Measurements from ENCODE around the gene CNP. TPM values are rescaled to one million over a fixed set of nuclear protein-coding genes. Genes with fewer than 3 reads are reported as not detected.
A peak's percentile ranks its signal among the peaks of the same experiment; 100 is the strongest.
"Not testable (repeated sequence)": the region's sequence is repeated elsewhere in the genome, so short reads cannot be mapped to it uniquely, and the experiment has no call there.

CNP gene
- total and polyA plus RNA-seq, 5 experiments from 2014 or later: 27.0 to 34.1 (median 30.6) TPM

DNA sequence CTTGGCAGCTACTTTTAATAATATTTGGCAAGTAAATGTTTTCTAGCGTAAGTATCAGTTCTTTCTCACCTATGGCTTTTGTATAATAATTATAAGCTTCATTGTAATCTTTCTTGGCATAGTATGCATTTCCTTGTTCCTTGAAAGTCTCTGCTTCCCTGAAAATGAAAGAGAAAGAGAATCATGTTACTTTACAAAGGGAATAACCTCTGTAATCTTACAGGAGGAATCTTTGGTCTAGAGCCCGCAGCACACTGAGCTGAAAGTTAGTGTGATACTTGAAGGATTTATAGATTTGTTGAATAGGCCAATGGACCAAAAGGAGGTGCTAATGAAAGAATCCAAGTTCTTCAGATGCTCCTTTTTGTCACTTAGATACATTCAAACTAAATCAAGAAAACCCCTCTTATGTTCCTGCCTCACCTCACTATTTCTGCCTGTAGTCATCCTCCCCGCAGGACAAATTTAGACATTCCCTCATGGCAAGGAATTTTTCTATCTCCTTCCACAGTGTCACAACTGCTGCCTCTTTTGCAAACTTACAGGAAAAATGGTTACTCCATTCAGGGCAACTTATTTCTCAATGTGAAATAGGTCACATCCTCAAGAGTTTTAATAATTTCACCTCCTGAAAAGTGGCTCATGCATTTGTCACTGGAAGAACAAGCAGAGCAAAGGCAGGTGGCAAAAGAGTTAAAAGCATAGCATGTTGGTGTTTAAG lies 34.0 kb downstream of the CNP start:
- Mint-ChIP-seq H3K36me3 (peaks cover 0 to 78% (median 7%) of the 10 kb centered on the region in 3 donors), H3K9me3 (no peaks in the 10 kb centered on the region), H3K4me3 (no peak overlapping the region), H3K27ac (peak overlapping the region in 3 of 10 donors; percentile 21 to 44 (median 27)), H3K4me1 (peaks cover 12 to 28% (median 25%) of the 10 kb centered on the region in 4 donors), H3K27me3 (no peaks in the 10 kb centered on the region)
- DNase-seq (no peak), ATAC-seq (no peak)
- POLR2A ChIA-PET: no interaction called here

DNA sequence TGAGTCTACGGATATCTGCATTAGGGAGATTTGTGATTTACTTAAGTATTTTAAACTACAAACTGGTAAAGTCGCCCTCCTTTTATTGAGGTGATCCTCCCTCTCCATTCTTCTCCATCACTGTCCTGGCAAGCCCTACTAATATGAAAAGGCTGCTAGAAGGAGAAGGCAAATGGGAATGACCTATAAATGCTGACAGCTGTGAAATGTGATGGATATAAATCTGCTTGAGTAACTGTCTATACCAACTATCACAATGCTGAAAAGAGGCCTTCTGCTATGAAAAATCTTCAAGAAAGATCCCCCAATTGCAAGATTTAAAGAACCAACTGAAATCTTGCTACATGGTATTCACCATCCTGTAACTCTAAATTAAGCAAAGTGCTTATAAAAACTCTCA lies 35.1 kb downstream of the CNP start:
- peaks cover 0 to 66% (median 7%) of the 10 kb centered on the region in 3 donors for H3K36me3 Mint-ChIP-seq
- DNase-seq (no peak), ATAC-seq (no peak)
- POLR2A ChIA-PET: no interaction called here
- H3K4me1 Mint-ChIP-seq: peaks cover 9 to 26% (median 22%) of the 10 kb centered on the region in 4 donors
- H3K27ac Mint-ChIP-seq: peak overlapping the region in 2 of 10 donors; percentile 15 to 41
- no peaks in the 10 kb centered on the region for H3K9me3 Mint-ChIP-seq
- H3K4me3 Mint-ChIP-seq: no peak overlapping the region
- H3K27me3 Mint-ChIP-seq: no peaks in the 10 kb centered on the region

DNA sequence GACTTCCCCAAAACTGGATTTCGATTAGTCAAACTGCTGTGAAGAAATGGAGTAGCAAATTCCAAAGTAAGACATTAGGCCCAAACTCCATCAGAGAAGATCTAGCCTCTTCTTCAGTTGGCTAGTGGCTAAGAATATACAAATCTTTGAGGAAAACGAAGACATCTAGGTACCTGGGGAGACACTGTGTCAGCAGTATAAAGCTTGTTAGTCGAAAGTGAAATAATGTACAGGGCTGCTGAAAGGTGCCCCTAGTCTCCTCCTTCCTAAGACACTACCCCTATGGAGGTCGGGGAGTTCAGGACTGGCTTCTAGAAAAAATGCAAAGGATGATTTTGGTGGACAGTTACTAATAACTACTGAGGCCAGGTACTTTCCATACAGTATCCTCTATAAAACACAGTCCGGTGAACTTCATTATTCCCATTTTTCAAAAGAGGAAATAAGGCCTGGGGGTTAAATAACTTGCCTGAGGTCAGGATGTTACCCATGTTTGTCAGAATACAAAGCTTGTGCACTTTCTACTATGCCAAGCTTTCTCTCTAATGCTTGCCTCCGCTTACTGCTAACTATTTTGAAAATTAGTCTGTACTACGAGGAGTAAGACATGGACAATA lies 35.7 kb downstream of the CNP start:
- Mint-ChIP-seq H3K9me3 (no peaks in the 10 kb centered on the region), H3K4me1 (peaks cover 12 to 31% (median 26%) of the 10 kb centered on the region in 4 donors), H3K36me3 (peaks cover 0 to 64% (median 4%) of the 10 kb centered on the region in 3 donors)

DNA sequence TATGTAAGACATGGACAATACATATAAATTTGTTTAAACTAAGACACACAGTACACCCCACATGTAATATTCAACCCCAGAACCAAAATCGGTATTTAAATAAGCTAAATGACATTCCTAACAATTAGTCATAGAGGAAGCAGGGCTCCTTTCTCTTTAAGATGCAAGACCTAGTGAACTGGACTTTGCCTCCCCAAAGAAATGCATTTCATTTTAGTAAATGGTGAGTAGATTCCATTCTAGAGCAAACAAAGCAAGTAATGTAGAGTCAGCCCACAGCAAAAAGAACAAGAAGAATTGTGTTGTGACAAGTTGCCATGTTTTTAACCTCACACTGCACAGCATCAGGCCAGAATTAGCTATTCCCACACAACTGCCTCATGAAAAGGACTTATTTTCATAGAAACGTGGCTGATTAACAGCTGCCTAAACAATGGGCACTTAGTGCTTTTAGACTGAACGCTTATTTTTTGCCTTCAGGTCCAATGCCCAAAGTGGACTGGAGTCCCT lies 36.3 kb downstream of the CNP start:
- H3K36me3 Mint-ChIP-seq: peaks cover 0 to 58% (median 4%) of the 10 kb centered on the region in 3 donors
- no peaks in the 10 kb centered on the region for H3K9me3 Mint-ChIP-seq
- DNase-seq (no peak), ATAC-seq (no peak)
- H3K4me3 Mint-ChIP-seq: no peak overlapping the region
- H3K27me3 Mint-ChIP-seq: no peaks in the 10 kb centered on the region
- POLR2A ChIA-PET: interaction anchor here (0.7 kb wide), 1 partner anchor 13 kb away, joined by 3 read pairs; no protein-coding TSS in a partner anchor
- peak overlapping the region in 1 of 10 donors; percentile 36 for H3K27ac Mint-ChIP-seq
- peaks cover 12 to 31% (median 27%) of the 10 kb centered on the region in 4 donors for H3K4me1 Mint-ChIP-seq

More for the DNA sequence above, 35.7 kb downstream of the CNP start:
- no peak overlapping the region for H3K4me3 Mint-ChIP-seq
- no peak overlapping the region for H3K27ac Mint-ChIP-seq
- no peak for DNase-seq
- POLR2A ChIA-PET: no interaction called here
- no peak for ATAC-seq
- H3K27me3 Mint-ChIP-seq: no peaks in the 10 kb centered on the region

DNA sequence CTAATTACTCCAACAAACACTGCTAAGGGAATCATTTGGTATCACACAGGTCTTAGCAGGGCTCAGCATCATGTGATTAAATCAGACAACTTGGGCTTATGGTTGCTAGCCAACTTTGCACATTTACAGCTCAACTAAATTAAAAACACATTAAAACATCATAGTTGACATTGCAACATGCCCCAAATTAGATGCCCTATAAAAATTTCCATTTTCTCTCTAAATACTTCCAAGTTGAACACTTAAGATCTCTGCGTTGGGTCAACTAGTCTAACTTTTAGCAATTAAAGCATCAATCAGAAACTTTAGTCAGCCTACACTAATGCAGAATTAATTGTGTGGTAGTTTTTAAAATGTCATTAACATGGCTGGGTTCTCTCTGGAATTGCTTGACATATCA lies 38.6 kb downstream of the CNP start:
- POLR2A ChIA-PET: no interaction called here
- H3K36me3 Mint-ChIP-seq: peaks cover 0 to 43% (median 3%) of the 10 kb centered on the region in 3 donors
- H3K9me3 Mint-ChIP-seq: no peaks in the 10 kb centered on the region
- H3K4me3 Mint-ChIP-seq: no peak overlapping the region
- peaks cover 14 to 44% (median 40%) of the 10 kb centered on the region in 4 donors for H3K4me1 Mint-ChIP-seq
- DNase-seq (no peak), ATAC-seq (no peak)
- H3K27me3 Mint-ChIP-seq: no peaks in the 10 kb centered on the region
- peak overlapping the region in 2 of 10 donors; percentile 32 to 68 for H3K27ac Mint-ChIP-seq

DNA sequence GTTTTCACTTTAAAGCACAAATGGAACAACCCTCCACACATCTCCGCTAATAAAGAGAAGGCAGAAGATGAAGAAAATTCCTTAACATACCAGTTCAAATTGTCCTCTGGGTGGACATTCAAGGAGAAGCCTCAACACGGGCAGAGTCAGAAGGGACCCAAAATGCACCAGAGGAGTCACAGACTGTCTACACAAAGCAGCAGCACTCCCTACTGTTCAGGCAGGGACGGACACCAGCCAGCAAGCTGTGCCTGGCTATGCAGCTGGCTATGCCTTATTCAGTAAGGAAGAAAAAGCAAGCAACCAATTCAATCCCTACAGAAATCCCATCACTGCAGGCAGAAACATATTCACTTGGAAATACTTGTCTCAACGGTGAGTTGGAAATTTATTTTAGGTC lies 42.6 kb downstream of the CNP start:
- Mint-ChIP-seq H3K4me3 (peak overlapping the region in 1 of 10 donors; percentile 26), H3K9me3 (no peaks in the 10 kb centered on the region), H3K4me1 (peaks cover 28 to 70% (median 66%) of the 10 kb centered on the region in 4 donors), H3K27me3 (no peaks in the 10 kb centered on the region), H3K27ac (peak overlapping the region in 3 of 10 donors; percentile 32 to 79 (median 38)), H3K36me3 (peaks cover 0 to 20% (median 0%) of the 10 kb centered on the region in 3 donors)
- ATAC-seq (no peak), DNase-seq (no peak)
- POLR2A ChIA-PET: no interaction called here

DNA sequence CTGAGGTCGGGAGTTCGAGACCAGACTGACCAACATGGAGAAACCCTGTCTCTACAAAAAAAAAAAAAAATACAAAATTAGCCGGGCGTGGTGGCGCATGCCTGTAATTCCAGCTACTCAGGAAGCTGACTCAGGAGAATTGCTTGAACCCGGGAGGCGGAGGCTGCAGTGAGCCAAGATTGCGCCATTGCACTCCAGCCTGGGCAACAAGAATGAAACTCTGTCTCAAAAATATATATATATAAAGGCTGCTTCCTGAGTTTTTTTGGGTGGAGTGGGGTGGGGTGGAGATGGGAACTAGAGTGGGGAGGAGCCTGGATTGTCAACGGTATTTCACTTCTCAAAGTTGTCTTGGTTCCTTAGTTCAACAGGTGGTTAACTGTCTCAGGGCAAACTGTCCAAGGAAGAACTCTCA lies 43.7 kb downstream of the CNP start:
- ATAC-seq, H3K9me3 Mint-ChIP-seq, H3K27me3 Mint-ChIP-seq, DNase-seq: not testable (repeated sequence)
- peaks cover 0 to 24% (median 0%) of the 10 kb centered on the region in 3 donors for H3K36me3 Mint-ChIP-seq
- peak overlapping the region in 1 of 10 donors; percentile 1 for H3K4me3 Mint-ChIP-seq
- H3K27ac Mint-ChIP-seq: peak overlapping the region in 2 of 10 donors; percentile 11 to 83
- POLR2A ChIA-PET: interaction anchor here (0.7 kb wide), 1 partner anchor 40 kb away, joined by 3 read pairs; no protein-coding TSS in a partner anchor
- peaks cover 25 to 63% (median 60%) of the 10 kb centered on the region in 4 donors for H3K4me1 Mint-ChIP-seq

DNA sequence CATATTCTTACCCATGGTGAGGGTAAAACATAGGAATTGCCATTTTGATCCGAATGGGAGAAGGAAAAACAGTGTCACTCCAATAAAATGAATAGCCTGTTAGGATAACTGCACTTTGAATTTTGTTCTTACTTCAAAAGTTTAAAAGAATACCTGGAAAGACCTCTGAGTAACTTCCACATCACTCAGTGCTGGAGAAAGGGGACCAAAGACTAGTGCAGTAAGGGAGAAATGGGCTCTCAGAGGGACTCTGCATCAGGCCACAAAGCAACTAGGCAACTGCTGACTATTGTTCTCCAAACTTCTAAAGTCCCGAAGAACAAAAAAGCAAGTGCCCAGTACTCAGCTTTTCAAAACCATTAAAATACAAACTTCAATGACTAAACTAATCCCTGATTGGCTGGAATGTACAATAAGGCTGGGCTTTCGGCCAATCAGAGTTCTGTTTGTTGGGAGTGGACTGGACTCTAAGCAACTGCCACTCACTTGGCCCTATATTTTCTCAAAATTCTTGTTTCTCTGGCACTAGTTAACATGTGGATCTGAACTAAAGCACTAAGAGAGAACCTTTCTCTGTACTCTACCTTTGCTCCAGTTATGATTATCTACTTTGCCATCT lies 44.4 kb downstream of the CNP start:
- Mint-ChIP-seq H3K9me3 (no peaks in the 10 kb centered on the region), H3K27ac (peak overlapping the region in 5 of 10 donors; percentile 11 to 55 (median 45)), H3K36me3 (peaks cover 0 to 24% (median 0%) of the 10 kb centered on the region in 3 donors), H3K4me1 (peaks cover 26 to 68% (median 65%) of the 10 kb centered on the region in 4 donors), H3K4me3 (peak overlapping the region in 3 of 10 donors; percentile 6 to 12 (median 9)), H3K27me3 (no peaks in the 10 kb centered on the region)
- POLR2A ChIA-PET: no interaction called here
- DNase-seq: no peak
- no peak for ATAC-seq

DNA sequence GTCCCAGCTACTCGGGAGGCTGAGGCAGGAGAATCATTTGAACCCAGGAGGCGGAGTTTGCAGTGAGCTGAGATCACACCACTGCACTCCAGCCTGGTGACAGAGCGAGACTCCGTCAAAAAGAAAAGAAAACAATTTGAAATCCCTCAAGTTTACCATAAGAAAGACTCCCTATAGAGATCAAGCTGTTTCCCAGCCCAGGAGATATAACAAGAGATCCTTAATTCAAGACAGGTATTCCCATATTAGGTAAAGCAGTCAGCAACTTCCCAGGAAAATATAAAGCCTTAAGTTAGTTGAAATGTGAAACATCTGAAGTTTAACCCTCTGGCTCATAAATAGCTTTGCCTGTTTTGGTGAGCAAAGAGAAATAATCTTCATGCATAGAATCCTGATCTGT lies 45.8 kb downstream of the CNP start:
- not testable (repeated sequence) for H3K9me3 Mint-ChIP-seq, ATAC-seq, DNase-seq, H3K27me3 Mint-ChIP-seq
- H3K36me3 Mint-ChIP-seq: peaks cover 0 to 21% (median 9%) of the 10 kb centered on the region in 3 donors
- H3K4me3 Mint-ChIP-seq: peak overlapping the region in 2 of 10 donors; percentile 39 to 54
- POLR2A ChIA-PET: interaction anchor here (0.6 kb wide), 2 partner anchors 12 to 238 kb away, joined by 4 read pairs; no protein-coding TSS in a partner anchor
- peak overlapping the region in 3 of 10 donors; percentile 8 to 66 (median 12) for H3K27ac Mint-ChIP-seq
- H3K4me1 Mint-ChIP-seq: peaks cover 25 to 75% (median 71%) of the 10 kb centered on the region in 4 donors

DNA sequence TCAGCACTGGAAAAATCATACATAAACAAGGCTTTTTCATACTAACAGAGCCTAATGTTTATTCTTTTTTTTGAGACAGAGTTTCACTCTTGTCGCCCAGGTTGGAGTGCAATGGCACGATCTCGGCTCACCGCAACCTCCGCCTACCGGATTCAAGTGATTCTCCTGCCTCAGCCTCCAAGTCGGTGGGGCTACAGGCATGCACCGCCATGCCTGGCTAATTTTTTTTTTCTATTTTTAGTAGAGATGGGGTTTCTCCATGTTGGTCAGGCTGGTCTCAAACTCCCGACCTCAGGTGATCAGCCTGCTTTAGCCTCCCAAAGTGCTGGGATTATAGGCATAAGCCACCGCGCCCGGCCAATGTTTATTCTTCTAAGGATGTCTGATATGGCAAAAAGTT lies 47.1 kb downstream of the CNP start:
- H3K27me3 Mint-ChIP-seq, H3K9me3 Mint-ChIP-seq, POLR2A ChIA-PET, ATAC-seq, DNase-seq: not testable (repeated sequence)
- Mint-ChIP-seq H3K27ac (peak overlapping the region in 4 of 10 donors; percentile 15 to 66 (median 44)), H3K4me3 (peak overlapping the region in 3 of 10 donors; percentile 22 to 26 (median 26)), H3K36me3 (peaks cover 0 to 18% (median 9%) of the 10 kb centered on the region in 3 donors), H3K4me1 (peaks cover 33 to 87% (median 83%) of the 10 kb centered on the region in 4 donors)

DNA sequence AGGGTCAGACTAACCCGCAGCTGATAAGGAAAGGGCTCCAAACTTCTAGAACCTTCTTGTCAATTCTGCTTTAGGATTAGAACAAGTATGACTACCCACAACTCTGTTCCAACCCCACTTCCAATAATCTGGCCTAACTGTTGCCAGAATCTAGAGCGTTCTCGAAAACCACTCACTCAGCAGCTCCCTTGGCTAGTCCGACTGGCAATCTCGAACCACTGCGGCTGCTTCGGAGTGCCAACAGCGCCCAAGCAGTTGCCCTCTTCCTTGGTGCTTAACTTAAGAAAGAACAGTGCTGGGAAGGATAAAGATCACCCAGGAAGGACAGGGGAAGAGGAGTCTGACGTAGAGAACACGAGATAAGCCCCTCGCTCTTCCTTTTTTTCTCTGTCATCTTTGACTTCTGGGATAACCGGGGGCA lies 49.8 kb downstream of the CNP start:
- H3K36me3 Mint-ChIP-seq: peaks cover 0 to 12% (median 9%) of the 10 kb centered on the region in 3 donors
- H3K4me1 Mint-ChIP-seq: peaks cover 33 to 85% (median 82%) of the 10 kb centered on the region in 4 donors
- POLR2A ChIA-PET: interaction anchor here (0.5 to 7.2 kb wide), 10 partner anchors 30 to 328 kb away, joined by 3 to 83 read pairs (median 8); partner anchors contain the start of genes ACLY, CNP, DHX58 and EIF1
- H3K4me3 Mint-ChIP-seq: peak overlapping the region; percentile 94 to 100 (median 100)
- H3K27me3 Mint-ChIP-seq: no peaks in the 10 kb centered on the region
- ATAC-seq: no peak
- DNase-seq: peak in 1 of 10 donors; percentile 22
- H3K27ac Mint-ChIP-seq: peak overlapping the region; percentile 98 to 100 (median 100)
- H3K9me3 Mint-ChIP-seq: peaks cover 0 to 4% (median 0%) of the 10 kb centered on the region in 9 donors
